Measurements from ENCODE around the gene AOC2. TPM values are rescaled to one million over a fixed set of nuclear protein-coding genes. Genes with fewer than 3 reads are reported as not detected.

The AOC2 gene
- total RNA-seq, 120 experiments from 2014 or later = 2.4 to 11.0 (median 4.6) TPM

Small RNAs within 50 kb of the gene (microRNA-seq; reads per million reads assigned to microRNA genes)
- 0 to 1.7 (median 0.29) reads per million in 43 experiments for gene MIR6781

Other genes with a start within 250 kb of the AOC2 start
- 10 to 100 TPM; 38.8 to 64.5 (median 50.8) TPM for gene RETREG3, start 235.2 kb upstream of the AOC2 start, total RNA-seq
- gene TUBG1, start 234.9 kb upstream of the AOC2 start, total RNA-seq = 10 to 100 TPM; 29.0 to 81.9 (median 52.2) TPM
- gene TUBG2, start 185.3 kb upstream of the AOC2 start, total RNA-seq = 100 to 1,000 TPM in 77 of 120 experiments, 10 to 100 TPM in 43; 64.3 to 154 (median 106) TPM
- 10 to 100 TPM in 104 of 120 experiments, 1 to 10 TPM in 16; 6.3 to 25.0 (median 12.5) TPM for gene PLEKHH3, start 167.6 kb upstream of the AOC2 start, total RNA-seq
- gene CCR10, start 162.7 kb upstream of the AOC2 start, total RNA-seq = 1 to 10 TPM; 1.8 to 8.1 (median 4.2) TPM
- gene CNTNAP1, start 162.0 kb upstream of the AOC2 start, total RNA-seq = 100 to 1,000 TPM in 116 of 120 experiments, 10 to 100 TPM in 4; 58.4 to 222 (median 157) TPM
- gene EZH1, start 99.5 kb upstream of the AOC2 start, total RNA-seq = 100 to 1,000 TPM in 89 of 120 experiments, 10 to 100 TPM in 31; 80.4 to 150 (median 110) TPM
- 10 to 100 TPM in 80 of 120 experiments, 1 to 10 TPM in 40; 2.8 to 31.2 (median 12.5) TPM for gene RAMP2, start 83.4 kb upstream of the AOC2 start, total RNA-seq
- gene VPS25, start 71.1 kb upstream of the AOC2 start, total RNA-seq = 10 to 100 TPM; 18.1 to 36.8 (median 28.2) TPM
- gene WNK4, start 64.0 kb upstream of the AOC2 start, total RNA-seq = 1 to 10 TPM in 8 of 120 experiments, under 1 TPM in 64, not detected in 48; 0.10 to 1.8 (median 0.33) TPM
- gene COA3, start 45.9 kb upstream of the AOC2 start, total RNA-seq = 10 to 100 TPM; 45.3 to 97.2 (median 69.2) TPM
- gene CNTD1, start 45.7 kb upstream of the AOC2 start, total RNA-seq = 1 to 10 TPM in 105 of 120 experiments, under 1 TPM in 15; 0.47 to 5.7 (median 1.9) TPM
- 100 to 1,000 TPM in 2 of 120 experiments, 10 to 100 TPM in 118; 50.7 to 107 (median 76.2) TPM for gene BECN1, start 20.3 kb upstream of the AOC2 start, total RNA-seq
- gene PSME3, start 11.2 kb upstream of the AOC2 start, total RNA-seq = 100 to 1,000 TPM in 4 of 120 experiments, 10 to 100 TPM in 116; 55.1 to 109 (median 84.1) TPM
- gene AOC3, start 6.6 kb downstream of the AOC2 start, total RNA-seq = 10 to 100 TPM in 4 of 120 experiments, 1 to 10 TPM in 109, under 1 TPM in 7; 0.68 to 25.7 (median 2.4) TPM
- gene G6PC1, start 56.2 kb downstream of the AOC2 start, total RNA-seq = not detected
- gene AARSD1, start 119.9 kb downstream of the AOC2 start, total RNA-seq = 10 to 100 TPM; 35.7 to 86.0 (median 53.9) TPM
- 10 to 100 TPM in 3 of 120 experiments, 1 to 10 TPM in 117; 1.7 to 10.6 (median 5.5) TPM for gene PTGES3L, start 135.5 kb downstream of the AOC2 start, total RNA-seq
- 10 to 100 TPM; 15.4 to 42.1 (median 27.2) TPM for gene RUNDC1, start 136.0 kb downstream of the AOC2 start, total RNA-seq
- 100 to 1,000 TPM; 211 to 416 (median 275) TPM for gene RPL27, start 153.8 kb downstream of the AOC2 start, total RNA-seq
- 10 to 100 TPM in 55 of 120 experiments, 1 to 10 TPM in 65; 3.7 to 48.6 (median 9.7) TPM for gene IFI35, start 162.2 kb downstream of the AOC2 start, total RNA-seq
- gene VAT1, start 177.8 kb downstream of the AOC2 start, total RNA-seq = 10 to 100 TPM; 37.8 to 93.9 (median 60.0) TPM
- 10 to 100 TPM; 12.1 to 32.7 (median 19.2) TPM for gene RND2, start 180.7 kb downstream of the AOC2 start, total RNA-seq

All from dorsolateral prefrontal cortex (tissue), 118 donors.